GM21367 (cell line): Measurements from ENCODE around the gene SCN1B.
"Not testable (repeated sequence)": the region's sequence is repeated elsewhere in the genome, so short reads cannot be mapped to it uniquely, and the experiment has no call there.

Experiments used
- ATAC-seq: cut with Tn5 transposase; IDR thresholded peaks from one replicate; pipeline ENCODE4 v1.9.1; 2021; ENCODE audit not compliant: unreplicated experiment

SCN1B gene

DNA sequence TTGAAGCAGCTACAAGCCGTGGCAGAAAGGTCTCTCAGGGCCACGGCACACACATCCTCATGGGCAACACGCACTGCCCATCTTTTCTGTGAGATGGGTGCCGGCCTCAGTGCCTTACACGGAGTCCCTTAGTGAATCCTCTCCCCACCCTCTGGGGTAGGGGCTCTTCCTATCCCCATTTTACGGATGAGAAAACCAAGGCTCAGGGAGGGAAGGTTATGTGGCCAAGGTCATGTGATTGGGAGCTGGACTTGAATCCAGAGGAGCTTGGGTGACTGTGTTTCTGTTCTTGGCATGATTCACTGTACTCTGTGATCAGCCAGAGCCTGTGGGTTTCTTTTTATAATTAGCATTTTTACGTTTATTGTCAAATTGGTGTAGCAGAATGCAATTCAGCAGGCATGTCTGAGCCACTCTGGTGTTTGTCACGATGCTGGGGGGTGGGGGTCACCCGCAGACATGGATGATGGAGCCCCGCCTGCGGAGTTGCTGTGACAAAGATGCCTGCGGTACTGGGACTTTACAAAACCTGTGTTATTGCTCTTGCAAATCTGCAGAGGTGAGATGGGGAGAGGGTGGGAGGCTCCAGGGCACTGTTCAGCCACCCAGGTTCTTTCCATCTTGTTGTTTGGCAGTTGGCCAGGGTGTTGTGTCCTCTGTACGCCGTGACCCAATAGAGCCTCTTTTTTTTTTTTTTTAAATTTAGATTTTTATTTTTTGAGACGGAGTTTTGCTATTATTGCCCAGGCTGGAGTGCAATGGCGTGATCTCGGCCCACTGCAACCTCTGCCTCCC is 4.5 kb downstream of the SCN1B start:
- ATAC-seq: no peak

GRCh38 chr19:35037716-35038622 is 7.7 kb downstream of the SCN1B start:
- no peak for ATAC-seq

DNA sequence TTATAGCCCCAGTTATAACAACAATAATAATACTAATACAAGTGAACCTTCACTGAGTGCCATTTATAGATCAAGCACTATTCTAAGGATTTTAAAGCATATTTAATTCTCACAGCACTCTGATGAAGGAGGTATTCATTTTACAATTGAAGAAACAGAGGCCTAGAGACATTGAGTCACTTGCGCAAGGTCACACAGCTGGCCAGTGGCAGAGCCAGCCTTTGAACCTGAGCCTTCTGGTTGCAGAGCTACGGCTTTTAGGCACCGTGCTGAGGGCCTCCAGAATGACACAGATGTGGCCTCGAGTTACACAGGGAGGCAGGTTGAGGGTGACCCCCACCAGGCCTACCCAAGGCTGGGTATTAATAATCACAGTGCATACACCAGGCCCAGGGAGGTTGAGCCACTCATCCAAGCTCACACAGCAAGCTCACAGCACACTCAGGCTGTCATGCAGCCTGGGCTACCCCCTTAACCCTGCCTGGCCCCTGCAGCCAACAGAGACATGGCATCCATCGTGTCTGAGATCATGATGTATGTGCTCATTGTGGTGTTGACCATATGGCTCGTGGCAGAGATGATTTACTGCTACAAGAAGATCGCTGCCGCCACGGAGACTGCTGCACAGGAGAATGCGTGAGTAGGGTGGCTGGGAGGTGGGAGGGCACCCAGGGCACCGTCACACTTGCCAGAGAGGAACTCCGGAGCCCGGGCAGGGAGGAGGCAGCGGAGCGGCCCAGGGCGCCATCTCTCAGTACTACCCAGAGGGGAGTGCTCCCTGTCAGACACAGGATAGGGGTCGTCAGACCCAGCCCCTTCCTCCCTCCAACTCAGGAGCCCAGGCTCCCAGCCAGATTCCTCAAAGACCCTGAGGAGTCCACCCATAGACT is 8.6 kb downstream of the SCN1B start:
- no peak for ATAC-seq

DNA sequence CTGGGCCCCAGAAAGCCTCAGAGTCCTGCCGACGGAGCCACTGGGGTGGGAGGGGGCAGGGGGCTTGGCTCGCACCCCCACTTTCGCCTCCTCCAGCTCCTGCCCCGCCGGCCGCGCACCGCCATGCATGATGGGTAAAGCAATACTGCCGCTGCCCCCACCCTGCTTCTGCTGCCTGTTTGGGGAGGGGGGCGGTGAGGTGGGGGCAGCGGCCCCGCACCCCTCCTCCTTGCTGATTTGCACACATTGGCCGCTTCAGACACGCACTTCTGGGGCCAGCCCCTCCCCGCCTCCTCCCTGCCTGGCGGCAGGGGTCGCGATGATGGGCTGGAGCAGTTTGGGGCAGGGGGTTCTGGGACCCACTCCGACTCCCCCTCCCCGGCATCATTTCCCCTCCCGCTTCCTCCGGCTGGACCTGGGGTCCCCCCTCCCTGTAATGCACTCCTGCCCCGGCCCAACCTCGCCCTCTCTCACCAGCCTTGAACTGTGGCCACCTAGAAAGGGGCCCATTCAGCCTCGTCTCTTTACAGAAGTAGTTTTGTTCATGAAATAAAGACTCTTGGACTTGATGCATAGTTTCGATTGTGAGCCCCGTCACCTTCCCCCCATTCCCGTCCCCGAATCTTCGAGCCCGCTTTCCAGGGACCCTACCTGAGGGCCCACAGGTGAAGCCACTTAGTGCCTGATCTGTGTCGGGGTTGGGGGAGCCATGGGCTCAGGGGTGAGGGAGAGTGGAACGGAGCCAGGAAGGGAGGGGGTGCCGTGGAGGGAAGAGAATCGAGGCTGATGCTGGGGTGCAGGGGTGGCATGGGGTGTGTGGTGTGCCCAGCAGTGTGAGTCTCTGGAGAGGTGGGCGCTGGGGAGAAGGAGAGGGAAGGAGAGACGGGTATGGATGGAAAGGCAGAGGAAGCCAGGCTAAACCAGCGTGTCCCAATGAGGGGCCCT is 9.9 kb downstream of the SCN1B start:
- ATAC-seq: no peak

DNA sequence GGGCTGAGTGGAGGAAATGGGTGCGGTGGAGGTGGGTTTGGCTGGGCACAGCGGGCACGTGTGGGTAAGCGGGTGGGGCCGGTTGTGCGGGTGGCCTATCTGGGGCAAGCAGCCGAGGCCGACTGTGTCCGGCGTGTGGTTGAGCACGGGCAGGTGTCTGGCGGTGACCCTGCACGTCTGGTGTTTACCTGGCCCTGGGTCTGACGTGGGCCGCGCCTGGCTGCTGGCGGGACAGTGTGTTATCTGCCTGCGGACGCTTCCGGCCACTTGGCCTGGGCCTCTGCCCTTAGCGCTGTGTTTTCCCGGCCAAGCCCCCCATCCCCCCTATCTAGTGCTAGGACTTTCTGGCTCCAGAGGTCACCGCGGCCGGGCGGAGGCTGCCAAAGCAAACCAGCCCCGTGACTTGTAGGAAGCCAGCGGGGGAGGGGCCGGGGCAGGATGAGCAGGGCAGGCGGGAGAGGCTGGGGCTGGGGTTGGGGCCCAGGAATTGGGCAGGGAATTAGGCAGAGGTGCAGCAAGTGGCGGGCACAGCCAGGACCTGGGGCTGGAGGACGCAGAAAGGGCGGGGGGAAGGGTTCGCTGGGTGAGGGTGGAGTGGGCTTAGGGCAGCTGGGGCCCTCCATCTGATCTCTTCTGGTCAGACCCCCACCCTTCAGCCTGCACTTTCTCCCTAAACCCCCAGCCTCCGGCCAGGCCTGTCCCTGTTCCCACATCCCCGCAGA is 10.7 kb downstream of the SCN1B start:
- no peak for ATAC-seq

DNA sequence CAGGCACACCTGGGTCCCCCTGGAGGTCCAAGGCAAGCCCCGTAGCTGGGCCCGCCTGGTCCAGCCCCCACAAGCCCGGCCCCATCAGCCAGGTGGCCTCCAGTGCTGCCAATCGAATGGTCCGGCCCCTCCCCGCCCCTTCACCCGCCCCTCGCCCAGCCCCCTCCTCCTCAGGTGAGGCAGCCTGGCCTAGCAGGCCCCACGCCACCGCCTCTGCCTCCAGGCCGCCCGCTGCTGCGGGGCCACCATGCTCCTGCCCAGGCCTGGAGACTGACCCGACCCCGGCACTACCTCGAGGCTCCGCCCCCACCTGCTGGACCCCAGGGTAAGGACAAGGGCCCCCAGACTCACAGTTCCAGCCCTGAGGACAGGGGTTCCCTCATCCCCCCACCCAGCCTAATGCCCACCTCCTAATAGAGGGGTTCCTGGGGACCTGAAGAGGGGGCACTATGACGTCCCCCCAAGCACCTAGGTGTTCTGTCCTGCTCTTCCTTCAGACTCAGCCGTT is 11.3 kb downstream of the SCN1B start, which contains the start of gene HPN:
HPN (plus strand) TSS at position 174 of the 508 bp plus-strand sequence. CDS start 786 bp downstream, outside the sequence.
- ATAC-seq: no peak

DNA sequence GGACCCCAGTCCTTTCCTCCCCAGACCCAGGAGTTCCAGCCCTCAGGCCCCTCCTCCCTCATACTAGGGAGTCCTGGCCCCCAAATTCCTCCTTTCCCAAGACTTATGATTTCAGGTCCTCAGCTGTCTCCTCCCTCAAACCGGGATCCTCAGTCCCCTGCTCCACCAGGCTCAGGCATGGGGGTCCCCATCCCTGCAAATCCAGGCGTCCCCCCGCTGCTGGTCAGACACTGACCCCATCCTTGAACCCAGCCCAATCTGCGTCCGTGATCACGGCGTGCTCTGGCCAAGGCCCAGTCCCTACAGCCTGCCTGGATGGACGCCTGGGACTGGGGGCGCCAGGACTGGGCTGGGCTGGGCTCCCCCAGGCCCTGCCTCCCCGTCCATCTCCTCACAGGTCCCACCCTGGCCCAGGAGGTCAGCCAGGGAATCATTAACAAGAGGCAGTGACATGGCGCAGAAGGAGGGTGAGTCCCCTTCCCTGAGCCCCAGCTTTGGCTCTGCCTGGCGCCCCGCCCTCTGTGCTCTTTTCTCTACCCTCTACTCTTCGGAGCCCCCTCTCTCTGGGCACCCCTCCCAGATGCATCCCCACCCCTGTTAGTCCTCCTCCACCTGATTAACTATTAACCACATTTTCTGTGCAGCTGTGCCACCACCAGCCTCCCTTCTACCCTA is 11.9 kb downstream of the SCN1B start:
- ATAC-seq: no peak

- no peak for ATAC-seq
These were observed 12.8 kb downstream of the SCN1B start for GRCh38 chr19:35042954-35043604.

- ATAC-seq: no peak
These were observed 13.6 kb downstream of the SCN1B start for GRCh38 chr19:35043906-35044305.

- ATAC-seq: no peak
These were observed 14.2 kb downstream of the SCN1B start for GRCh38 chr19:35044317-35045117.

GRCh38 chr19:35045667-35046300 is 15.5 kb downstream of the SCN1B start:
- no peak for ATAC-seq

GRCh38 chr19:35046461-35046860 is 16.2 kb downstream of the SCN1B start:
- no peak for ATAC-seq

DNA sequence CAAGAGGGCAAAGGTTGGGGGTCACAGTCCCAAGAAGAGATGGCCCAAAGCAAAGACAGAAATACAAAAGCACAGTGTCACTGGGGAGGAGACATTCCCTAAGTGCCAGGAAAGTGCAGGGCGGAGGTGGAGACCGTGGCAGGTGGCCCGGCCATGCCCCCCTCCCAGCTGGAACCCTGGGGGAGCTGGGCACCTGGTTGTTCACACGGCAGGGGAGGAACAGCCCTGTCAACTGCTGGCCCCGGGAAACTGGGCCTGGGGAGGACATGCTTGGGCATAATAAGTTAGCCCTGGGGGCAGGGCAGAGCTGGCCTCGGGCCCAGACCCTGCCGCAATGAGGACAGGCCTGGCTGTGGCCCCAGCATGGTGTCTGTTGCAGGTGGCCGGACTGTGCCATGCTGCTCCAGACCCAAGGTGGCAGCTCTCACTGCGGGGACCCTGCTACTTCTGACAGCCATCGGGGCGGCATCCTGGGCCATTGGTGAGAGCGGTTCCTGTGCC is 18.7 kb downstream of the SCN1B start:
- ATAC-seq: no peak

DNA sequence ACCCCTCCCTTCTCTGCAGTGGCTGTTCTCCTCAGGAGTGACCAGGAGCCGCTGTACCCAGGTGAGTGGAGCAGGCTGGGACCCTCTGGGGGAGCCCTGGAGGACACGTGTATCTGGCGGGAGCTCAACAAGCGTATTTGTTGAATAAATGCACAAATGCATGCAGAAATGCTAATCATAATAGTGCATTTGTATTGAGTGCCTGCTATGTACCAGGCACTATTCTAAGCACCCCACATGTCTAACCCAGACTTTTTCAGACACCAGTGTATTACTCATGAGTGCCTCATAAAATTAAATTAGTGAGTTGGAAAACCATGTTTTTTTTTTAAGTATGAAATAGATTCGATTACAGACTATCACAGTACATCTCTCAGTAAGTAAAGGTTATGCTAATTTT is 19.2 kb downstream of the SCN1B start:
- no peak for ATAC-seq

- not testable (repeated sequence) for ATAC-seq
These were observed 20.4 kb downstream of the SCN1B start for GRCh38 chr19:35050662-35051061.

DNA sequence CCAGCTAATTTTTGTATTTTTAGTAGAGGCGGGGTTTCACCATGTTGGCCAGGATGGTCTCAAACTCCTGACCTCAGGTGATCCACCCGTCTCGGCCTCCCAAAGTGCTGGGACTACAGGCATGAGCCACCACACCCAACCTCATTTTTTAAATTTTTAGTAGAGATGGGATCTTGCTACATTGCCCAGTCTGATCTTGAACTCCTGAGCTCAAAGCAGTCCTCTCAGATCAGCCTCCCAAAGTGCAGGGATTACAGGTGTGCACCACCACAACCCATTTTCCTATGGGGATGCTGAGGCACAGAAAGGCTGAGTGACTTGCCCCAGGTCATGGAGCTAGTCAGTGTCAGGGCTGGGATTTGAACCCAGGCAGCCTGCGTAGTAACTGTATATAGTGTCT is 21.0 kb downstream of the SCN1B start:
- not testable (repeated sequence) for ATAC-seq
